ENCODE results near the gene DUSP15. TPM values are rescaled to one million over a fixed set of nuclear protein-coding genes. Genes with fewer than 3 reads are reported as not detected.

Gene DUSP15
- total RNA-seq, 4 donors from 2014 or later: 0.53 to 19.8 (median 2.3) TPM

DNA sequence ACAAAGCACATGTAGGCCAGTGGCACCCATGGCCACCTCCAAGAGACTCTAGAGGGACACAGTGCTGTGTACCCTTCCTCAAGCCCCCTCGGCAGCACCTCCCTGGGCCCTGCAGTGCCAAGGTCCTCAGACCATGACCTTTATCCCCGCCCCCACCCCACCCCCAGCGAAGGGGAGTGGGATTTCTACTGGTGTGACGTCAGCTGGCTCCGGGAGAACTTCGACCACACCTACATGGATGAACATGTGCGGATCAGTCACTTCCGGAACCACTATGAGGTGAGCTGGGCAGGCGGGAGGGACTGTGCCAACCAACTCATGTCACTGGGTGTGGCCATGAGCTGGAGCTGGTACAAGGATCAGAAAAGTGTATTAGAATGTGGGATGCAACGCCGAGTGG, 38.1 kb upstream of the DUSP15 start:
- H3K4me1 ChIP-seq: no peaks in the 10 kb centered on the region
- no peak overlapping the region for H3K4me3 ChIP-seq
- no peaks in the 10 kb centered on the region for H3K9me3 ChIP-seq
- no peaks in the 10 kb centered on the region for H3K27me3 ChIP-seq
- H3K27ac ChIP-seq: no peak overlapping the region
- DNase-seq: no peak
- TF ChIP-seq POLR2A (IDR thresholded peaks at IDR 0.05): no peak
- TF ChIP-seq, protein P1, sequence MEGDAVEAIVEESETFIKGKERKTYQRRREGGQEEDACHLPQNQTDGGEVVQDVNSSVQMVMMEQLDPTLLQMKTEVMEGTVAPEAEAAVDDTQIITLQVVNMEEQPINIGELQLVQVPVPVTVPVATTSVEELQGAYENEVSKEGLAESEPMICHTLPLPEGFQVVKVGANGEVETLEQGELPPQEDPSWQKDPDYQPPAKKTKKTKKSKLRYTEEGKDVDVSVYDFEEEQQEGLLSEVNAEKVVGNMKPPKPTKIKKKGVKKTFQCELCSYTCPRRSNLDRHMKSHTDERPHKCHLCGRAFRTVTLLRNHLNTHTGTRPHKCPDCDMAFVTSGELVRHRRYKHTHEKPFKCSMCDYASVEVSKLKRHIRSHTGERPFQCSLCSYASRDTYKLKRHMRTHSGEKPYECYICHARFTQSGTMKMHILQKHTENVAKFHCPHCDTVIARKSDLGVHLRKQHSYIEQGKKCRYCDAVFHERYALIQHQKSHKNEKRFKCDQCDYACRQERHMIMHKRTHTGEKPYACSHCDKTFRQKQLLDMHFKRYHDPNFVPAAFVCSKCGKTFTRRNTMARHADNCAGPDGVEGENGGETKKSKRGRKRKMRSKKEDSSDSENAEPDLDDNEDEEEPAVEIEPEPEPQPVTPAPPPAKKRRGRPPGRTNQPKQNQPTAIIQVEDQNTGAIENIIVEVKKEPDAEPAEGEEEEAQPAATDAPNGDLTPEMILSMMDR (IDR thresholded peaks at IDR 0.05): no peak
- H3K36me3 ChIP-seq: no peaks in the 10 kb centered on the region

DNA sequence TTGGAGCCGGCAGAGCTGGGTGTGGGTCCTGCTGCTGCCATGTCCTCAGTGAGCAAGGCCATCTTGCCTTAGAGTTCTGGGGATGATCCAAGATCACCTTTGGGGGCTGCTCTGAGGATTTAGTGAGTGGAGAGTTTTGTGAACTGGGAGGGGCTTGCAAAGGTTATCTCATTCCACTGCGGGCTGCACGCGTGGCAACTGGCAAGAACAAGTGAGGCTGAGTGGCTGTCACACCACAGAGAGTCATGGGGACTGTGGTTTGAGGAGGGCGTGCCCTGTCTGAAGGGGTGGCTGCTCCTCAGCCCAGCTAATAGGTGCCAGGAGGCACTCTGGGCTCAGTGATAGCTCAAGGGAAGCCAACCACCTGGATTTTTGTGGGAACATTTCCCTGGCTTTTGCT, 37.7 kb upstream of the DUSP15 start:
- H3K4me1 ChIP-seq: no peaks in the 10 kb centered on the region
- no peaks in the 10 kb centered on the region for H3K9me3 ChIP-seq
- no peak overlapping the region for H3K4me3 ChIP-seq
- H3K27ac ChIP-seq: no peak overlapping the region
- H3K36me3 ChIP-seq: no peaks in the 10 kb centered on the region
- H3K27me3 ChIP-seq: no peaks in the 10 kb centered on the region
- TF ChIP-seq POLR2A (IDR thresholded peaks at IDR 0.05): no peak
- TF ChIP-seq, protein P1 (IDR thresholded peaks at IDR 0.05): no peak
- DNase-seq: no peak

DNA sequence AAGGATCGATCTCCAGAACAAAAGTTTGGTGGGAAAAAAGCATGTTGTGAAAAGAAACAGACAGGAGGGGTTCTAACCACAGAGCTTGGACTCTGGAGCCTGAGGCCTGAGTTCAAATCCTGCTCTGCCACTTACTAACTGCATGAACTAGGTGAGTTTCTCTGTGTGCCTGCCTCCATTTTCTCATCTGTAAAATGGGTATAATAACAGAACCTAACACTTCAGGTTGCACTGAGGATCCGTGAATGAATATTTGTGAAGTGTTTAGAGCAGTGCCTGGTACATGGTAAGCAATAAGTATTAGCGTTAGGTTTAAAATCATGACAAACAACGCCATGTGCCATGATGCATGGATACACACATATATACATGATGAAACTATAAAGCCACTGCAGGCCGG, 36.7 kb upstream of the DUSP15 start:
- H3K4me1 ChIP-seq: no peaks in the 10 kb centered on the region
- H3K9me3 ChIP-seq: no peaks in the 10 kb centered on the region
- no peak overlapping the region for H3K4me3 ChIP-seq
- no peak for DNase-seq
- H3K36me3 ChIP-seq: no peaks in the 10 kb centered on the region
- H3K27ac ChIP-seq: no peak overlapping the region
- H3K27me3 ChIP-seq: no peaks in the 10 kb centered on the region
- TF ChIP-seq POLR2A (IDR thresholded peaks at IDR 0.05): no peak
- TF ChIP-seq, protein P1 (IDR thresholded peaks at IDR 0.05): no peak

DNA sequence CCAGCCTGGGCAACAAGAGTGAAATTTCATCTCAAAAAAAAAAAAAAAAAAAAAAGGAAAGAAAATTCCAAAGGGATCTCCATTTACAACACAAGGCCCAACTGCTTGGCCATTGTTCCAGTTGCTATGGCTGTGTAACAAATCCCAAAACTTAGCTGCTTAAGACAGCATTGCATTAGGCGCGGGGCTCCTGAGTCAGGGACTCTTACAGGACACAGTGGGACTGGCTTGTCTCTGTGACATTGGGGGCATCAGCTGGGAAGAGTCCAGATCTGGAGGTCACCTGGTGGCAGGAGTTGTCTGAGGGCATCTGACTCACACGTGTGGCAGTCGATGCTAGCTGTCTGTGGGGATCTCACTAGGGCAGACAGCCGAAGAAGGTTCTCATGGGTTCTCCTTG, 35.7 kb upstream of the DUSP15 start:
- Histone ChIP-seq H3K36me3 (no peaks in the 10 kb centered on the region), H3K4me1 (no peaks in the 10 kb centered on the region), H3K27ac (no peak overlapping the region), H3K9me3 (no peaks in the 10 kb centered on the region), H3K4me3 (no peak overlapping the region), H3K27me3 (no peaks in the 10 kb centered on the region)
- no peak for TF ChIP-seq POLR2A (IDR thresholded peaks at IDR 0.05)
- TF ChIP-seq, protein P1 (IDR thresholded peaks at IDR 0.05): no peak
- no peak for DNase-seq

DNA sequence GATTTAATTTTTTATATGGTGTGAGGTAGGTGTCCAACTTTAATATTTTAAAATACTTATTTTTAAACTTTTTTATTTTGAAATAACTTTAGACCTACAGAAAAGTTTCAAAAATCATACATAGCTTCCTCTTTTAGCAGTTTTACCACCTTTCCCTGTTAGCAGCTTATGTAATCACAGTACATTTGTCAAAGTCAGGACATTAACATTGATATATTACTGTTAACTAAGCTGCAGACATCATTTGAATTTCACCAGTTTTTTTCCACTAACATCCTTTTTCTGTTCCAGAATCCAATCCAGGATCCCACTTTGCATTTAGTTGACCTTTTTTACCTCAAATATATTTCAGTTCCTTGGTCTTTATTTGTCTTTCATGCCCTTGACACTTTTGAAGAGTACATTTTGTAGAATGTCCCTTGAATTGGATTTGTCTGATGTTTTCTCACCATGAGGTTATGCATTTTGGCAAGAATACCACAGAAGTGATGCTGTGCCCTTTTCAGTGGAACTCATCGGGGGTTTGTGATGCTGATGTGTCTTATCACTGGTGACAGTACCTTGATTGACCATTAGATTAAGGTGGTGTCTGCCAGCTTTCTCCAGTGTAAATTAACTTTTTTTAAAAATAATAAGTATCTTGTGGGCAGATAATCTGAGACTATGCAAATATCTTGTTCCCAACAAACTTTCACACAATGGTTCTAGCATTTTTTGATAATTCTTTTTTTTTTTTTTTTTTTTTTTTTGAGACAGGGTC, 33.5 kb upstream of the DUSP15 start:
- Histone ChIP-seq H3K36me3 (no peaks in the 10 kb centered on the region), H3K4me1 (no peaks in the 10 kb centered on the region), H3K27ac (no peak overlapping the region), H3K4me3 (no peak overlapping the region), H3K9me3 (no peaks in the 10 kb centered on the region), H3K27me3 (no peaks in the 10 kb centered on the region)
- no peak for TF ChIP-seq POLR2A (IDR thresholded peaks at IDR 0.05)
- TF ChIP-seq, protein P1 (IDR thresholded peaks at IDR 0.05): no peak
- no peak for DNase-seq

Data from Peyer's patch (tissue), 4 donors.